Smooth muscle cell (in vitro differentiated cells): ENCODE data around the gene PSMG4. TPM values are rescaled to one million over a fixed set of nuclear protein-coding genes. Genes with fewer than 3 reads are reported as not detected.

Experiments used
- DNase-seq: peaks from one replicate; lab custom pipeline; 2025; ENCODE audit not compliant: unreplicated experiment; lab: John Stamatoyannopoulos, UW
- H2AFZ ChIP-seq: fragments of 200-600 bp; sonication (generic); 2 replicates; pipeline ENCODE4 v1.6.0; 2016; ENCODE audit warnings: antibody characterized with exemption, low read depth, mild to moderate bottlenecking
- H3F3A ChIP-seq: fragments of 200-600 bp; sonication (generic); 2 replicates; pipeline ENCODE4 v1.6.0; 2017; ENCODE audit warnings: antibody characterized with exemption, low read depth
- H3K27ac ChIP-seq: fragments of 200-600 bp; sonication (generic); 2 replicates; pipeline ENCODE4 v1.5.1; 2016; ENCODE audit warnings: low read depth, mild to moderate bottlenecking
- H3K27me3 ChIP-seq: fragments of 200-600 bp; sonication (generic); 2 replicates; pipeline ENCODE4 v1.6.1; 2016; ENCODE audit warnings: low read depth, mild to moderate bottlenecking
- H3K36me3 ChIP-seq: fragments of 200-600 bp; sonication (generic); 2 replicates; pipeline ENCODE4 v1.5.1; 2016; ENCODE audit warnings: low read depth
- H3K4me1 ChIP-seq: fragments of 200-600 bp; sonication (generic); 2 replicates; pipeline ENCODE4 v1.5.1; 2016; ENCODE audit warnings: low read depth
- H3K4me2 ChIP-seq: fragments of 200-600 bp; sonication (generic); 2 replicates; pipeline ENCODE4 v1.6.0; 2016; ENCODE audit warnings: mild to moderate bottlenecking
- H3K4me3 ChIP-seq: fragments of 200-600 bp; sonication (generic); 2 replicates; pipeline ENCODE4 v1.5.1; 2016; ENCODE audit warnings: mild to moderate bottlenecking
- H3K79me2 ChIP-seq: fragments of 200-600 bp; sonication (generic); 2 replicates; pipeline ENCODE4 v1.6.0; 2016; ENCODE audit warnings: low read depth, mild to moderate bottlenecking
- H3K9ac ChIP-seq: fragments of 200-600 bp; sonication (generic); 2 replicates; pipeline ENCODE4 v1.6.0; 2016; ENCODE audit warnings: low read depth
- H3K9me3 ChIP-seq: fragments of 200-600 bp; sonication (generic); replicated peaks from 2 replicates; pipeline ENCODE4 v1.5.1; 2016; ENCODE audit warnings: low read depth
- H4K20me1 ChIP-seq: fragments of 200-600 bp; sonication (generic); 2 replicates; pipeline ENCODE4 v1.6.0; 2016; ENCODE audit warnings: low read depth
- WGBS: methylation state at CpG from one replicate; pipeline ENCODE4 v1.1.7; 2016; ENCODE audit warnings: low lambda C conversion rate; 5-methylcytosine and 5-hydroxymethylcytosine counted together
- polyA plus RNA-seq: library from polyadenylated mRNA; unstranded; fragments of >200 nt; fragmentation: Nextera tagmentation; extraction: Ambion mirVana; gene quantifications from 2 replicates; pipeline ENCODE4 v1.2.1, GENCODE V29; 2016
- total RNA-seq: library from RNA; depleted of rRNA; stranded (reverse); fragments of >200 nt; gene quantifications from 2 replicates; pipeline ENCODE4 v1.2.3, GENCODE V29; 2014
- TF ChIP-seq, protein P1 (sequence below): fragments of 200-600 bp; sonication (generic); IDR thresholded peaks from 2 replicates; pipeline ENCODE4 v1.5.1; 2017; ENCODE audit warnings: borderline replicate concordance, mild to moderate bottlenecking, antibody characterized with exemption; ENCODE audit not compliant: insufficient read depth, poor library complexity, severe bottlenecking

PSMG4 gene
- total and polyA plus RNA-seq, 2 experiments from 2014 or later, result 10.9 to 12.5 TPM

DNA sequence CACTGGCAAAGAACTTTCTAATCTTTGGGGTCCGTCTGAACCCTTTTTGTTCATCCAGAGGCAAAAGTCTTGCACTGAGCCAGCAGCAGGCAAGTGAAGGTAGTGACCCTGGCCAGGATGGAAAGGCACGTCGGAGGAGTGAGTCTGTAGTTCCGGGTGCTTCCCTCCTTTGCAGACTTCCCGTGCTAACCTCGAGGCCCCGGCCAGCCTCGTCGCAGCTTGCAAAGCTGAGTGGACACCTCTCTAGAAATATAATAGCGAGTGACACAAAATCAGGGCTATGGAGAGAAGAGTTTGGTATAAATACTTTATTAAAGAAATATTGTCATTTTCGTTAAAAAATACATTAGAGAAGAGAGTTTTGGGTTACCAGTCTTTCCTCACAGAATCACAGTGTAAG, 9.9 kb downstream of the PSMG4 start:
- Histone ChIP-seq H3K9me3 (no peaks in the 10 kb centered on the region), H3K9ac (no peak overlapping the region), H3K79me2 (no peaks in the 10 kb centered on the region), H3K4me2 (no peak overlapping the region), H3K4me3 (no peak overlapping the region), H3K36me3 (no peaks in the 10 kb centered on the region), H3K27me3 (no peaks in the 10 kb centered on the region), H3K4me1 (no peaks in the 10 kb centered on the region), H2AFZ (no peak overlapping the region), H4K20me1 (peaks cover 4% of the 10 kb centered on the region), H3F3A (no peaks in the 10 kb centered on the region), H3K27ac (no peak overlapping the region)
- no peak for DNase-seq
- TF ChIP-seq, protein P1, sequence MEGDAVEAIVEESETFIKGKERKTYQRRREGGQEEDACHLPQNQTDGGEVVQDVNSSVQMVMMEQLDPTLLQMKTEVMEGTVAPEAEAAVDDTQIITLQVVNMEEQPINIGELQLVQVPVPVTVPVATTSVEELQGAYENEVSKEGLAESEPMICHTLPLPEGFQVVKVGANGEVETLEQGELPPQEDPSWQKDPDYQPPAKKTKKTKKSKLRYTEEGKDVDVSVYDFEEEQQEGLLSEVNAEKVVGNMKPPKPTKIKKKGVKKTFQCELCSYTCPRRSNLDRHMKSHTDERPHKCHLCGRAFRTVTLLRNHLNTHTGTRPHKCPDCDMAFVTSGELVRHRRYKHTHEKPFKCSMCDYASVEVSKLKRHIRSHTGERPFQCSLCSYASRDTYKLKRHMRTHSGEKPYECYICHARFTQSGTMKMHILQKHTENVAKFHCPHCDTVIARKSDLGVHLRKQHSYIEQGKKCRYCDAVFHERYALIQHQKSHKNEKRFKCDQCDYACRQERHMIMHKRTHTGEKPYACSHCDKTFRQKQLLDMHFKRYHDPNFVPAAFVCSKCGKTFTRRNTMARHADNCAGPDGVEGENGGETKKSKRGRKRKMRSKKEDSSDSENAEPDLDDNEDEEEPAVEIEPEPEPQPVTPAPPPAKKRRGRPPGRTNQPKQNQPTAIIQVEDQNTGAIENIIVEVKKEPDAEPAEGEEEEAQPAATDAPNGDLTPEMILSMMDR, result no peak
- WGBS, result 92% methylated on average over 11 of the region's 11 CpGs

DNA sequence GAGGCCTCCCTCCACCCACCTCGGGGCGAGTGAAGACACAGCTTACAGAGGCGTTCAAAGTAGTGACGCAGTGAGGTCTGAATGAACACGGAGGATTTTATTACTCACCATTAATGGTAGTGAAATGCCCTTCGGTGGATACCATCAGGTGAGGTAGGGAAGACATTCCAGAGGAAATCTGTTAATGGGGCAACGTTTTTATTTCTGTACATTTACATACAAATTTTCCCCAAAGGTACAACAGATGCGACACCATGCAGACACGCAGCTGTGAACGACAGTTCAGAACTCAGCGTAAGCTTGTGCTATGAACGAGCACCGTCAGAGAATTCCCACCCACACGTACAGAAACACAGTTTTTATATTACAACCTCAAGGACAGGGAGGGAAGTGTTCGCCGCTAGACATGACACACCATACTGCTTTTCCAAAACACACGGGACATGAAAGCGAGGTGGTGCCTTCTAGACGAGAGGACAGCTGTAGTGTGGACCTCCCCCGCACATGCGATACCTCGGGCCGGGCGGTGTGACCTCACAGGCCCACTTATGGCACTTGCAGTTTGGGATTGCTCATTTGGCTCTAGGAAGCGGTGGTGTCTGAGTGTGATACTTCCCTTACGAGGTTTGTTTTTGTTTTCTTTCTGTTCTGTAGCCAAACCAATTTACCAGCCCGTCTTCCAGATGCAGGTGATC, 10.7 kb downstream of the PSMG4 start:
- Histone ChIP-seq H3K27me3 (no peaks in the 10 kb centered on the region), H4K20me1 (peaks cover 4% of the 10 kb centered on the region), H3K27ac (no peak overlapping the region), H3K4me1 (no peaks in the 10 kb centered on the region), H3K9me3 (no peaks in the 10 kb centered on the region), H3K36me3 (no peaks in the 10 kb centered on the region), H3K4me2 (no peak overlapping the region), H3K79me2 (no peaks in the 10 kb centered on the region), H3K4me3 (no peak overlapping the region), H3K9ac (no peak overlapping the region), H3F3A (no peaks in the 10 kb centered on the region), H2AFZ (no peak overlapping the region)
- DNase-seq, result no peak
- 91% methylated on average over 27 of the region's 27 CpGs for WGBS
- TF ChIP-seq, protein P1, result no peak

DNA sequence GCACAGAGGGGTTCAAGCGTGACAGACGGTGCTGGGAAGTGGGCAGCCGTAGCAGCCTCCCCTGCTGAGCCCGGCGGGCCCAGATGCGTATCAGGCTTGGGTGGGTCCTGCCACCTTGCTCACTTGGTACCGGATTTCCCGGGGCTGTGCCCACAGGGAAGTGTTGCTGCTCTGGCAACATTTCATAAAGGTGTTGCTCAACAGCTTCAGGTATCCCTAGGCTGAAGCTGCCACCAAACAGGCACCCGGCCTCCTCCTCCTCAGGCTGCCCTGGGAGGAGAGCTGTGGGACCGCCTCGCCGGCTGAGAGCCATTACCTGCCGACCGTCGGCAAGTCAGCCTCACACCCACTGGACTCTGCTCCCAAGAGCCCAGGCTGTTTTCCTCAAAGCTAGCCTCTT, 11.5 kb downstream of the PSMG4 start:
- H3K27me3 ChIP-seq, result no peaks in the 10 kb centered on the region
- H3K4me1 ChIP-seq, result no peaks in the 10 kb centered on the region
- peaks cover 4% of the 10 kb centered on the region for H4K20me1 ChIP-seq
- no peaks in the 10 kb centered on the region for H3K79me2 ChIP-seq
- no peaks in the 10 kb centered on the region for H3K9me3 ChIP-seq
- 90% methylated on average over 15 of the region's 15 CpGs for WGBS
- H3K27ac ChIP-seq, result no peak overlapping the region
- H3K4me3 ChIP-seq, result no peak overlapping the region
- H3K4me2 ChIP-seq, result no peak overlapping the region
- H3F3A ChIP-seq, result no peaks in the 10 kb centered on the region
- H3K9ac ChIP-seq, result no peak overlapping the region
- no peak for DNase-seq
- no peak overlapping the region for H2AFZ ChIP-seq
- TF ChIP-seq, protein P1, result no peak
- H3K36me3 ChIP-seq, result no peaks in the 10 kb centered on the region

- WGBS, result 98% methylated on average over 13 of the region's 13 CpGs
- DNase-seq, result no peak
- H3K4me3 ChIP-seq, result no peak overlapping the region
- H2AFZ ChIP-seq, result no peak overlapping the region
- no peaks in the 10 kb centered on the region for H3K36me3 ChIP-seq
- no peak overlapping the region for H3K9ac ChIP-seq
- no peaks in the 10 kb centered on the region for H3K79me2 ChIP-seq
- no peaks in the 10 kb centered on the region for H3K4me1 ChIP-seq
- H4K20me1 ChIP-seq, result peaks cover 9% of the 10 kb centered on the region
- no peaks in the 10 kb centered on the region for H3K27me3 ChIP-seq
- no peaks in the 10 kb centered on the region for H3F3A ChIP-seq
- H3K9me3 ChIP-seq, result no peaks in the 10 kb centered on the region
- no peak overlapping the region for H3K27ac ChIP-seq
- TF ChIP-seq, protein P1, result no peak
- H3K4me2 ChIP-seq, result no peak overlapping the region
These were observed 13.0 kb downstream of the PSMG4 start for GRCh38 chr6:3271756-3272155.
